A549 (cell line): ENCODE results near the gene PPP3CA. TPM values are rescaled to one million over a fixed set of nuclear protein-coding genes. Genes with fewer than 3 reads are reported as not detected.

Experiments used
- ATAC-seq, 2 experiments: fragments of 200-7000 bp in 1 of 2; fragments of >200 bp in 1 of 2; cut with Nextera tagmentation in 1 of 2; cut with Tn5 transposase in 1 of 2; 3 replicates each; pipeline versions ENCODE4 v1.8.0 to v1.9.1; 2018 to 2020; ENCODE audit warnings: mild to moderate bottlenecking in 1 of 2, moderate library complexity in 1 of 2
- CTCF ChIA-PET: fragments of 300-600 bp; sonication (Branson Sonifier 250); formaldehyde crosslinking; extraction: SDS; loops from one replicate; lab custom pipeline; 2021; ENCODE audit warnings: antibody characterized with exemption, inconsistent platforms; lab: Yijun Ruan, JAX
- POLR2A ChIA-PET: fragments of 350-600 bp; formaldehyde crosslinking; extraction: SDS; loops from one replicate; lab custom pipeline; 2021; ENCODE audit warnings: antibody characterized with exemption, inconsistent platforms; lab: Yijun Ruan, JAX
- DNase-seq, 2 experiments: peaks; one replicate each; pipeline versions ENCODE4 v3.0.0 to v3.0.0-alpha.2; 2011 to 2016; ENCODE audit warnings: low read depth in 1 of 2, low spot score in 1 of 2
- FAIRE-seq: peaks from 2 replicates; lab custom pipeline; 2011; peaks lifted over from hg19 to GRCh38; lab: Jason Lieb, UNC
- H3K27ac ChIP-seq, 2 experiments: fragments of >200 bp; sonication (Bioruptor Twin); formaldehyde crosslinking; 3 replicates each; pipeline ENCODE4 v1.5.1; 2016 to 2017
- H3K4me1 ChIP-seq: fragments of >200 bp; sonication (Bioruptor Twin); formaldehyde crosslinking; 3 replicates; pipeline ENCODE4 v1.6.1; 2016
- H3K4me2 ChIP-seq: fragments of >200 bp; sonication (Bioruptor Twin); formaldehyde crosslinking; 3 replicates; pipeline ENCODE4 v1.6.1; 2016
- H3K4me3 ChIP-seq: fragments of >200 bp; sonication (Bioruptor Twin); formaldehyde crosslinking; 3 replicates; pipeline ENCODE4 v1.5.1; 2016
- H3K9me3 ChIP-seq: fragments of >200 bp; sonication (Bioruptor Twin); formaldehyde crosslinking; 3 replicates; pipeline ENCODE4 v1.6.1; 2016
- BHLHE40 ChIP-seq: IDR thresholded peaks from 2 replicates; pipeline ENCODE4 v1.6.1; 2012; ENCODE audit warnings: low read depth, low read length, inconsistent platforms
- CBX8 ChIP-seq: fragments of 200-600 bp; sonication (generic); IDR thresholded peaks from 2 replicates; pipeline ENCODE4 v1.6.1; 2016
- CHD2 ChIP-seq: fragments of 150-350 bp; IDR thresholded peaks from 2 replicates; pipeline ENCODE4 v1.6.1; 2014; ENCODE audit warnings: low read length; ENCODE audit not compliant: partially characterized antibody
- CHD4 ChIP-seq: fragments of 200-600 bp; sonication (generic); IDR thresholded peaks from 2 replicates; pipeline ENCODE4 v1.6.1; 2016; ENCODE audit warnings: antibody characterized with exemption, mild to moderate bottlenecking, borderline replicate concordance
- EHMT2 ChIP-seq: fragments of 200-600 bp; sonication (generic); IDR thresholded peaks from 2 replicates; pipeline ENCODE4 v1.6.1; 2016; ENCODE audit warnings: antibody characterized with exemption, low read depth, mild to moderate bottlenecking, moderate library complexity
- EP300 ChIP-seq, 2 experiments: fragments of >200 bp; sonication (Bioruptor Twin); formaldehyde crosslinking; IDR thresholded peaks; 2 replicates in 1 of 2; 3 replicates in 1 of 2; pipeline ENCODE4 v1.6.1; 2016 to 2017
- FOSB ChIP-seq: fragments of 250-450 bp; sonication (Bioruptor Pico); IDR thresholded peaks from 2 replicates; pipeline ENCODE4 v1.5.0; 2020; ENCODE audit warnings: mild to moderate bottlenecking, moderate library complexity
- FOSL2 ChIP-seq, 2 experiments: fragments of 450-650 bp in 1 of 2; fragments of >200 bp in 1 of 2; sonication (Bioruptor Twin) in 1 of 2; formaldehyde crosslinking; IDR thresholded peaks; 2 replicates each; pipeline versions ENCODE4 v1.5.0 to v1.6.1; 2016 to 2020; ENCODE audit warnings: mild to moderate bottlenecking in 1 of 2, moderate library complexity in 1 of 2
- GATA3 ChIP-seq: IDR thresholded peaks from 2 replicates; pipeline ENCODE4 v1.6.1; 2012; ENCODE audit warnings: borderline replicate concordance
- JUN ChIP-seq, 2 experiments: fragments of >200 bp; sonication (Bioruptor Twin); formaldehyde crosslinking; IDR thresholded peaks; 2 replicates in 1 of 2; 3 replicates in 1 of 2; pipeline ENCODE4 v1.6.1; 2016 to 2017
- JUNB ChIP-seq: fragments of >200 bp; sonication (Bioruptor Twin); formaldehyde crosslinking; IDR thresholded peaks from 2 replicates; pipeline ENCODE4 v1.6.1; 2016
- MAZ ChIP-seq: fragments of 150-350 bp; IDR thresholded peaks from 2 replicates; pipeline ENCODE4 v1.6.1; 2014; ENCODE audit warnings: antibody characterized with exemption, low read depth, low read length, borderline replicate concordance
- NR3C1 ChIP-seq: fragments of >200 bp; sonication (Bioruptor Twin); formaldehyde crosslinking; IDR thresholded peaks from 3 replicates; pipeline ENCODE4 v1.6.1; 2017
- PHF8 ChIP-seq: fragments of 200-600 bp; sonication (generic); IDR thresholded peaks from 2 replicates; pipeline ENCODE4 v1.6.1; 2016; ENCODE audit warnings: low read depth, mild to moderate bottlenecking, antibody characterized with exemption, moderate library complexity, borderline replicate concordance
- RFX5 ChIP-seq: fragments of 450-650 bp; IDR thresholded peaks from 2 replicates; pipeline ENCODE4 v1.7.1; 2014; ENCODE audit warnings: antibody characterized with exemption, mild to moderate bottlenecking, moderate library complexity
- RNF2 ChIP-seq: fragments of 200-600 bp; sonication (generic); IDR thresholded peaks from 2 replicates; pipeline ENCODE4 v1.6.1; 2016; ENCODE audit warnings: low read depth, mild to moderate bottlenecking, antibody characterized with exemption, moderate library complexity, borderline replicate concordance
- TFCP2L1 ChIP-seq: fragments of 250-450 bp; sonication (Bioruptor Pico); IDR thresholded peaks from 2 replicates; pipeline ENCODE4 v1.5.0; 2021; ENCODE audit warnings: mild to moderate bottlenecking
- TP53 ChIP-seq: fragments of 250-450 bp; sonication (Bioruptor Pico); IDR thresholded peaks from 2 replicates; pipeline ENCODE4 v1.5.0; 2021; ENCODE audit warnings: mild to moderate bottlenecking, moderate library complexity
- ZC3H11A ChIP-seq: fragments of 450-650 bp; IDR thresholded peaks from 2 replicates; pipeline ENCODE4 v1.6.1; 2014; ENCODE audit warnings: antibody characterized with exemption, mild to moderate bottlenecking
- WGBS: methylation state at CpG from one replicate; pipeline ENCODE4 v1.1.6; 2017; ENCODE audit errors: missing lambda C conversion rate; 5-methylcytosine and 5-hydroxymethylcytosine counted together
- polyA plus RNA-seq, 4 experiments: library from polyadenylated mRNA; depleted of rRNA in 3 of 4; stranded (reverse); fragments of >200 nt; fragmentation: RNase III in 1 of 4; extraction: RNeasy Plus Mini Kit Qiagen cat#74134 plus additional on column Dnase treatment in 1 of 4; gene quantifications; 2 replicates in 3 of 4; 3 replicates in 1 of 4; pipeline ENCODE4 v1.2.3, GENCODE V29; 2011 to 2017
- TF ChIP-seq, protein P1 (sequence below): IDR thresholded peaks from 2 replicates; pipeline ENCODE4 v1.6.1; 2012; ENCODE audit warnings: low read depth, borderline replicate concordance
- TF ChIP-seq, protein P2 (sequence below): fragments of 200-600 bp; sonication (generic); IDR thresholded peaks from 2 replicates; pipeline ENCODE4 v1.6.1; 2016; ENCODE audit warnings: antibody characterized with exemption, mild to moderate bottlenecking, moderate library complexity
- TF ChIP-seq, protein P3 (sequence below): fragments of 150-350 bp; IDR thresholded peaks from 2 replicates; pipeline ENCODE4 v1.6.1; 2014; ENCODE audit warnings: low read depth, mild to moderate bottlenecking, low read length
- TF ChIP-seq, protein P4 (sequence below): fragments of 250-450 bp; sonication (Bioruptor Pico); IDR thresholded peaks from 2 replicates; pipeline ENCODE4 v1.5.0; 2021; ENCODE audit warnings: mild to moderate bottlenecking, moderate library complexity, borderline replicate concordance
- TF ChIP-seq, protein P5 (sequence below): IDR thresholded peaks from 2 replicates; pipeline ENCODE4 v1.6.1; 2012

Gene PPP3CA
- polyA plus RNA-seq, 2 of the 4 experiments (the other 2 are of a cell fraction), result 21.4 to 42.4 TPM

DNA sequence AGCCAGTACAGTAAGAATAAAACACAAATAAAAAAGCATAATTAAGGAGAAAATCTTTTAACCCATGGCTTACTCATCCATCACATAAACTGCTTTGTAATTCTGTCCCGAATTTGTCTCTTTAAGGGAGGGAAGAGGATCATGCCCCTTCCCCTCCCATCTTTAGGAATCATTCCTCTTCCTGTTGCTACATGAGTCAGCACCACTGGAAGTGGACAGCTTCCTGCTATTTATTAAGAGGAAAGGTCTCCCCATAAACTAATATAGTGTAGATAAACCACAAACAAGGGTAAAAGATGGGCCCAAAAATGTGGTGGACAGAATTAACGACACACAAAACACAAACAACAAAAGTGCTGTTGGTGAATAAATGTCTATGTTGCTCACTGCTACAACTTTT is 75.8 kb downstream of the PPP3CA start:
- 0 out of 2 replicates have a peak, but pooled peaks have one; percentile 41 for TF ChIP-seq EHMT2
- TF ChIP-seq, protein P1, sequence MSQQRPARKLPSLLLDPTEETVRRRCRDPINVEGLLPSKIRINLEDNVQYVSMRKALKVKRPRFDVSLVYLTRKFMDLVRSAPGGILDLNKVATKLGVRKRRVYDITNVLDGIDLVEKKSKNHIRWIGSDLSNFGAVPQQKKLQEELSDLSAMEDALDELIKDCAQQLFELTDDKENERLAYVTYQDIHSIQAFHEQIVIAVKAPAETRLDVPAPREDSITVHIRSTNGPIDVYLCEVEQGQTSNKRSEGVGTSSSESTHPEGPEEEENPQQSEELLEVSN, result no peak
- TF ChIP-seq, protein P2, sequence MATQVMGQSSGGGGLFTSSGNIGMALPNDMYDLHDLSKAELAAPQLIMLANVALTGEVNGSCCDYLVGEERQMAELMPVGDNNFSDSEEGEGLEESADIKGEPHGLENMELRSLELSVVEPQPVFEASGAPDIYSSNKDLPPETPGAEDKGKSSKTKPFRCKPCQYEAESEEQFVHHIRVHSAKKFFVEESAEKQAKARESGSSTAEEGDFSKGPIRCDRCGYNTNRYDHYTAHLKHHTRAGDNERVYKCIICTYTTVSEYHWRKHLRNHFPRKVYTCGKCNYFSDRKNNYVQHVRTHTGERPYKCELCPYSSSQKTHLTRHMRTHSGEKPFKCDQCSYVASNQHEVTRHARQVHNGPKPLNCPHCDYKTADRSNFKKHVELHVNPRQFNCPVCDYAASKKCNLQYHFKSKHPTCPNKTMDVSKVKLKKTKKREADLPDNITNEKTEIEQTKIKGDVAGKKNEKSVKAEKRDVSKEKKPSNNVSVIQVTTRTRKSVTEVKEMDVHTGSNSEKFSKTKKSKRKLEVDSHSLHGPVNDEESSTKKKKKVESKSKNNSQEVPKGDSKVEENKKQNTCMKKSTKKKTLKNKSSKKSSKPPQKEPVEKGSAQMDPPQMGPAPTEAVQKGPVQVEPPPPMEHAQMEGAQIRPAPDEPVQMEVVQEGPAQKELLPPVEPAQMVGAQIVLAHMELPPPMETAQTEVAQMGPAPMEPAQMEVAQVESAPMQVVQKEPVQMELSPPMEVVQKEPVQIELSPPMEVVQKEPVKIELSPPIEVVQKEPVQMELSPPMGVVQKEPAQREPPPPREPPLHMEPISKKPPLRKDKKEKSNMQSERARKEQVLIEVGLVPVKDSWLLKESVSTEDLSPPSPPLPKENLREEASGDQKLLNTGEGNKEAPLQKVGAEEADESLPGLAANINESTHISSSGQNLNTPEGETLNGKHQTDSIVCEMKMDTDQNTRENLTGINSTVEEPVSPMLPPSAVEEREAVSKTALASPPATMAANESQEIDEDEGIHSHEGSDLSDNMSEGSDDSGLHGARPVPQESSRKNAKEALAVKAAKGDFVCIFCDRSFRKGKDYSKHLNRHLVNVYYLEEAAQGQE, result peak; percentile 92
- no peak for TF ChIP-seq ZC3H11A
- no peak for TF ChIP-seq FOSL2 (IDR thresholded peaks at IDR 0.05)
- TF ChIP-seq FOSL2 (CRISPR knock-in tag; IDR thresholded peaks at IDR 0.05), result 0 out of 2 replicates have a peak, but pooled peaks have one; percentile 5
- no peak for TF ChIP-seq CBX8
- peak overlapping the region; percentile 32 for H3K4me2 ChIP-seq
- FAIRE-seq, result no peak
- no peaks in the 10 kb centered on the region for H3K9me3 ChIP-seq
- peak in 1 of 2 experiments; percentile 64; a peak in 3 of 6 replicates for ATAC-seq
- ChIA-PET POLR2A (no interaction called here), CTCF (interaction anchor here (1.4 kb wide), 1 partner anchor 102 kb away, joined by 3 read pairs; no protein-coding TSS in a partner anchor)
- H3K4me3 ChIP-seq, result no peak overlapping the region
- H3K4me1 ChIP-seq, result peaks cover 35% of the 10 kb centered on the region
- 0 out of 6 replicates have a peak overlapping the region, but pooled peaks of 1 of the 2 experiments have one; percentile 8 for H3K27ac ChIP-seq
- WGBS, result 17% methylated on average over 2 of the region's 2 CpGs
- peak in 1 of 2 experiments; percentile 48 for DNase-seq

DNA sequence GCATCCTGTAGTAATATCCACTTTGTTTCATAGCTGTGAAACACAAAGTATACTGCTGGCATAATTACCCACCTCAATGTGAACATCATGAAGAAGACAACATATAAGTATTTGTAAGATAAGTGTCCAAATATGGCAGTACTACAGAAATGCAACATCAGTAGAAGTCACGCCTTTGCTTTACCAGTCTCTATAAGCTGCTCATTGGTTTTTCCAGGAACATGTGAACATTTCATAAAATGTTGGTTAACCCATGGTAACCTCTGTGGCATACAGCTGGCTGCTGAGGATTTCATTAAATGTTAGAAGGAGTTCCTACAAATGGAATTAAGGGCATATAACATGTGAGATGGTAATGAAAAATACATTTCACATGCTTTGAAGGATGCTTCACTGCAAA is 77.6 kb downstream of the PPP3CA start:
- POLR2A ChIA-PET, result no interaction called here
- no peaks in the 10 kb centered on the region for H3K9me3 ChIP-seq
- no peak overlapping the region for H3K4me3 ChIP-seq
- TF ChIP-seq BHLHE40, result no peak
- TF ChIP-seq, protein P3, sequence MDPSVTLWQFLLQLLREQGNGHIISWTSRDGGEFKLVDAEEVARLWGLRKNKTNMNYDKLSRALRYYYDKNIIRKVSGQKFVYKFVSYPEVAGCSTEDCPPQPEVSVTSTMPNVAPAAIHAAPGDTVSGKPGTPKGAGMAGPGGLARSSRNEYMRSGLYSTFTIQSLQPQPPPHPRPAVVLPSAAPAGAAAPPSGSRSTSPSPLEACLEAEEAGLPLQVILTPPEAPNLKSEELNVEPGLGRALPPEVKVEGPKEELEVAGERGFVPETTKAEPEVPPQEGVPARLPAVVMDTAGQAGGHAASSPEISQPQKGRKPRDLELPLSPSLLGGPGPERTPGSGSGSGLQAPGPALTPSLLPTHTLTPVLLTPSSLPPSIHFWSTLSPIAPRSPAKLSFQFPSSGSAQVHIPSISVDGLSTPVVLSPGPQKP, result no peak
- TF ChIP-seq FOSB (CRISPR knock-in tag), result no peak
- TF ChIP-seq RFX5, result no peak
- TF ChIP-seq CHD2, result no peak
- TF ChIP-seq ZC3H11A, result no peak
- no peak for TF ChIP-seq CHD4
- TF ChIP-seq, protein P4, sequence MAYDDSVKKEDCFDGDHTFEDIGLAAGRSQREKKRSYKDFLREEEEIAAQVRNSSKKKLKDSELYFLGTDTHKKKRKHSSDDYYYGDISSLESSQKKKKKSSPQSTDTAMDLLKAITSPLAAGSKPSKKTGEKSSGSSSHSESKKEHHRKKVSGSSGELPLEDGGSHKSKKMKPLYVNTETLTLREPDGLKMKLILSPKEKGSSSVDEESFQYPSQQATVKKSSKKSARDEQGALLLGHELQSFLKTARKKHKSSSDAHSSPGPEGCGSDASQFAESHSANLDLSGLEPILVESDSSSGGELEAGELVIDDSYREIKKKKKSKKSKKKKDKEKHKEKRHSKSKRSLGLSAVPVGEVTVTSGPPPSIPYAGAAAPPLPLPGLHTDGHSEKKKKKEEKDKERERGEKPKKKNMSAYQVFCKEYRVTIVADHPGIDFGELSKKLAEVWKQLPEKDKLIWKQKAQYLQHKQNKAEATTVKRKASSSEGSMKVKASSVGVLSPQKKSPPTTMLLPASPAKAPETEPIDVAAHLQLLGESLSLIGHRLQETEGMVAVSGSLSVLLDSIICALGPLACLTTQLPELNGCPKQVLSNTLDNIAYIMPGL, result no peak
- no peak for TF ChIP-seq TP53
- no peak for TF ChIP-seq NR3C1
- H3K4me2 ChIP-seq, result no peak overlapping the region
- CTCF ChIA-PET, result no interaction called here
- no peak overlapping the region for H3K27ac ChIP-seq
- H3K4me1 ChIP-seq, result peaks cover 42% of the 10 kb centered on the region
- ATAC-seq (no peak), DNase-seq (no peak), FAIRE-seq (no peak)
- 86% methylated on average over 1 of the region's 1 CpG for WGBS

DNA sequence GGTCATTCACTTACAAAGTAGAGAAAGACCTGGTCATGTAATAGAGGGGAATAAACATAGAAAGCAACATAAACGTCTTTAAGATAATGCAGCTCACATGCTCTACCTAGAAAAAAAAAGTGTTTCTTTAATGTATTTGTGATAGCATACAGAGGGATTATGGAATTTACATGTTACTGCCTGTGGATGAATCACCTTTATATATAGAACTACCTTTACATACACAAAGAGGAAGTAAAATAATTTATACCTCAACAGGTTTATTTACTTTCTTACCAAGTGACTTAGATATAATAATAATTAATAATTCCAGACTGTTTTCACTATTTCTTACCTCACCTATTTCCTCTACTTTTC is 81.5 kb downstream of the PPP3CA start:
- H3K4me3 ChIP-seq, result no peak overlapping the region
- WGBS, result 5% methylated on average over 1 of the region's 1 CpG
- no peak for FAIRE-seq
- H3K4me2 ChIP-seq, result peak overlapping the region; percentile 72
- H3K9me3 ChIP-seq, result no peaks in the 10 kb centered on the region
- no peak overlapping the region for H3K27ac ChIP-seq
- no peak for DNase-seq
- POLR2A ChIA-PET, result no interaction called here
- ATAC-seq, result no peak
- TF ChIP-seq EHMT2 (no peak), TFCP2L1 (CRISPR knock-in tag) (no peak), RNF2 (no peak), GATA3 (no peak), JUN (IDR thresholded peaks at IDR 0.05) (no peak), JUNB (no peak), PHF8 (no peak), EP300 (IDR thresholded peaks at IDR 0.05) (no peak), MAZ (no peak)
- TF ChIP-seq, protein P5, sequence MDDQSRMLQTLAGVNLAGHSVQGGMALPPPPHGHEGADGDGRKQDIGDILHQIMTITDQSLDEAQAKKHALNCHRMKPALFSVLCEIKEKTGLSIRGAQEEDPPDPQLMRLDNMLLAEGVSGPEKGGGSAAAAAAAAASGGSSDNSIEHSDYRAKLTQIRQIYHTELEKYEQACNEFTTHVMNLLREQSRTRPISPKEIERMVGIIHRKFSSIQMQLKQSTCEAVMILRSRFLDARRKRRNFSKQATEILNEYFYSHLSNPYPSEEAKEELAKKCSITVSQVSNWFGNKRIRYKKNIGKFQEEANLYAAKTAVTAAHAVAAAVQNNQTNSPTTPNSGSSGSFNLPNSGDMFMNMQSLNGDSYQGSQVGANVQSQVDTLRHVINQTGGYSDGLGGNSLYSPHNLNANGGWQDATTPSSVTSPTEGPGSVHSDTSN, result no peak
- CTCF ChIA-PET, result no interaction called here
- peaks cover 52% of the 10 kb centered on the region for H3K4me1 ChIP-seq
